Coronary artery (tissue), 2 donors: ENCODE data around the gene MMP10.
"Not testable (repeated sequence)": the region's sequence is repeated elsewhere in the genome, so short reads cannot be mapped to it uniquely, and the experiment has no call there.

ENCODE experiments used
- DNase-seq: peaks from one replicate; pipeline ENCODE4 v3.0.0-alpha.2; 2017; ENCODE audit warnings: low spot score
- H3K27ac ChIP-seq, 2 donors: fragments of 200-600 bp; sonication (generic); one replicate each; pipeline ENCODE4 v1.5.1; 2016 to 2019
- H3K4me3 ChIP-seq: fragments of 200-600 bp; sonication (generic); 2 replicates; pipeline ENCODE4 v1.5.1; 2016; ENCODE audit warnings: mild to moderate bottlenecking, moderate library complexity
- CTCF ChIP-seq: fragments of 200-600 bp; sonication (generic); IDR thresholded peaks from one replicate; pipeline ENCODE4 v1.5.1; 2019; ENCODE audit warnings: antibody characterized with exemption

Gene MMP10

GRCh38 chr11:102753267-102753666 is 27.2 kb downstream of the MMP10 start:
- H3K27ac ChIP-seq: no peak overlapping the region
- no peak for TF ChIP-seq CTCF
- H3K4me3 ChIP-seq: no peak overlapping the region
- DNase-seq: no peak

GRCh38 chr11:102751673-102752072 is 28.8 kb downstream of the MMP10 start:
- Histone ChIP-seq H3K27ac (no peak overlapping the region), H3K4me3 (no peak overlapping the region)
- TF ChIP-seq CTCF: no peak

GRCh38 chr11:102749101-102749722 is 31.2 kb downstream of the MMP10 start:
- no peak overlapping the region for H3K27ac ChIP-seq
- H3K4me3 ChIP-seq: no peak overlapping the region
- no peak for TF ChIP-seq CTCF
- no peak for DNase-seq

More at GRCh38 chr11:102751673-102752072, 28.8 kb downstream of the MMP10 start:
- DNase-seq: no peak

- not testable (repeated sequence) for H3K4me3 ChIP-seq, DNase-seq, H3K27ac ChIP-seq
Measured at GRCh38 chr11:102746746-102747578, 33.5 kb downstream of the MMP10 start.

- no peak overlapping the region for H3K27ac ChIP-seq
- DNase-seq: no peak
- TF ChIP-seq CTCF: no peak
Measured at GRCh38 chr11:102734650-102735049, 45.8 kb downstream of the MMP10 start.

GRCh38 chr11:102733232-102733875 is 47.1 kb downstream of the MMP10 start:
- no peak overlapping the region for H3K4me3 ChIP-seq
- no peak overlapping the region for H3K27ac ChIP-seq
- DNase-seq: no peak
- no peak for TF ChIP-seq CTCF

More at GRCh38 chr11:102734650-102735049, 45.8 kb downstream of the MMP10 start:
- no peak overlapping the region for H3K4me3 ChIP-seq

- H3K4me3 ChIP-seq, DNase-seq: not testable (repeated sequence)
Measured at GRCh38 chr11:102730944-102731343, 49.5 kb downstream of the MMP10 start.

More at GRCh38 chr11:102730944-102731343, 49.5 kb downstream of the MMP10 start:
- H3K27ac ChIP-seq: not testable (repeated sequence)
